Activated CD8-positive, alpha-beta memory T cell treated with anti-CD3 and anti-CD28 coated beads for 36 hours (primary cell): ENCODE results near the gene SELENOP. TPM values are rescaled to one million over a fixed set of nuclear protein-coding genes. Genes with fewer than 3 reads are reported as not detected.

Experiments used
- CTCF ChIA-PET: fragments of 350-600 bp; sonication (Branson Sonifier 250); formaldehyde crosslinking; loops from one replicate; lab custom pipeline; 2021; ENCODE audit warnings: antibody characterized with exemption; lab: Charles Lee
- POLR2A ChIA-PET: fragments of 350-600 bp; sonication (Branson Sonifier 250); formaldehyde crosslinking; loops from one replicate; lab custom pipeline; 2021; ENCODE audit warnings: antibody characterized with exemption; lab: Charles Lee
- total RNA-seq, 2 experiments: library from RNA; stranded (reverse); gene quantifications; one replicate each; pipeline ENCODE4 v1.2.3, GENCODE V29; 2021

SELENOP gene
- total RNA-seq, 2 experiments from 2014 or later = not detected

- CTCF ChIA-PET = no interaction called here
- POLR2A ChIA-PET = no interaction called here
These were observed 10.9 kb downstream of the SELENOP start for GRCh38 chr5:42800748-42801330.

GRCh38 chr5:42799668-42800114 lies 12.0 kb downstream of the SELENOP start:
- CTCF ChIA-PET = no interaction called here
- POLR2A ChIA-PET = no interaction called here

- CTCF ChIA-PET = no interaction called here
- POLR2A ChIA-PET = no interaction called here
These were observed 12.5 kb downstream of the SELENOP start for GRCh38 chr5:42799241-42799608.

GRCh38 chr5:42798284-42799240 lies 13.1 kb downstream of the SELENOP start:
- ChIA-PET CTCF (no interaction called here), POLR2A (no interaction called here)

GRCh38 chr5:42791151-42791550 lies 20.5 kb downstream of the SELENOP start:
- ChIA-PET POLR2A (no interaction called here), CTCF (no interaction called here)

- CTCF ChIA-PET = no interaction called here
- POLR2A ChIA-PET = no interaction called here
These were observed 23.8 kb downstream of the SELENOP start for GRCh38 chr5:42787845-42788244.

- CTCF ChIA-PET = no interaction called here
- POLR2A ChIA-PET = no interaction called here
These were observed 24.6 kb downstream of the SELENOP start for GRCh38 chr5:42787073-42787472.

GRCh38 chr5:42785756-42786155 lies 25.9 kb downstream of the SELENOP start:
- ChIA-PET POLR2A (no interaction called here), CTCF (no interaction called here)

GRCh38 chr5:42784132-42784531 lies 27.6 kb downstream of the SELENOP start:
- ChIA-PET CTCF (no interaction called here), POLR2A (no interaction called here)

- ChIA-PET CTCF (no interaction called here), POLR2A (no interaction called here)
These were observed 30.1 kb downstream of the SELENOP start for GRCh38 chr5:42781584-42781983.

- ChIA-PET POLR2A (no interaction called here), CTCF (no interaction called here)
These were observed 32.6 kb downstream of the SELENOP start for GRCh38 chr5:42779083-42779482.

- CTCF ChIA-PET = no interaction called here
- POLR2A ChIA-PET = interaction anchor here (0.6 kb wide), 1 partner anchor 217 kb away, joined by 3 read pairs; no protein-coding TSS in a partner anchor
These were observed 39.3 kb downstream of the SELENOP start for GRCh38 chr5:42772265-42772993.

- CTCF ChIA-PET = no interaction called here
These were observed 41.7 kb downstream of the SELENOP start for GRCh38 chr5:42770003-42770402.

GRCh38 chr5:42768106-42768504 lies 43.6 kb downstream of the SELENOP start:
- ChIA-PET POLR2A (no interaction called here), CTCF (interaction anchor here (1.2 kb wide), 1 partner anchor 16 kb away, joined by 3 read pairs; no protein-coding TSS in a partner anchor)

More at GRCh38 chr5:42770003-42770402, 41.7 kb downstream of the SELENOP start:
- POLR2A ChIA-PET = no interaction called here

GRCh38 chr5:42767491-42768105 lies 44.1 kb downstream of the SELENOP start:
- POLR2A ChIA-PET = no interaction called here
- CTCF ChIA-PET = interaction anchor here (1.2 kb wide), 1 partner anchor 16 kb away, joined by 3 read pairs; no protein-coding TSS in a partner anchor

- POLR2A ChIA-PET = interaction anchor here (0.6 kb wide), 1 partner anchor 1176 kb away, joined by 4 read pairs; no protein-coding TSS in a partner anchor
- CTCF ChIA-PET = no interaction called here
These were observed 49.9 kb downstream of the SELENOP start for GRCh38 chr5:42761791-42762190.

GRCh38 chr5:42760426-42760825 lies 51.3 kb downstream of the SELENOP start:
- ChIA-PET POLR2A (no interaction called here), CTCF (no interaction called here)

- POLR2A ChIA-PET = no interaction called here
- CTCF ChIA-PET = no interaction called here
These were observed 52.2 kb downstream of the SELENOP start for GRCh38 chr5:42759456-42759855.
